ENCODE data around the gene TRIM7. TPM values are rescaled to one million over a fixed set of nuclear protein-coding genes. Genes with fewer than 3 reads are reported as not detected.
A peak's percentile ranks its signal among the peaks of the same experiment; 100 is the strongest.

Gene TRIM7
- total and polyA plus RNA-seq, 2 of the 4 experiments (the other 2 are of a cell fraction): 0.54 to 1.0 TPM

DNA sequence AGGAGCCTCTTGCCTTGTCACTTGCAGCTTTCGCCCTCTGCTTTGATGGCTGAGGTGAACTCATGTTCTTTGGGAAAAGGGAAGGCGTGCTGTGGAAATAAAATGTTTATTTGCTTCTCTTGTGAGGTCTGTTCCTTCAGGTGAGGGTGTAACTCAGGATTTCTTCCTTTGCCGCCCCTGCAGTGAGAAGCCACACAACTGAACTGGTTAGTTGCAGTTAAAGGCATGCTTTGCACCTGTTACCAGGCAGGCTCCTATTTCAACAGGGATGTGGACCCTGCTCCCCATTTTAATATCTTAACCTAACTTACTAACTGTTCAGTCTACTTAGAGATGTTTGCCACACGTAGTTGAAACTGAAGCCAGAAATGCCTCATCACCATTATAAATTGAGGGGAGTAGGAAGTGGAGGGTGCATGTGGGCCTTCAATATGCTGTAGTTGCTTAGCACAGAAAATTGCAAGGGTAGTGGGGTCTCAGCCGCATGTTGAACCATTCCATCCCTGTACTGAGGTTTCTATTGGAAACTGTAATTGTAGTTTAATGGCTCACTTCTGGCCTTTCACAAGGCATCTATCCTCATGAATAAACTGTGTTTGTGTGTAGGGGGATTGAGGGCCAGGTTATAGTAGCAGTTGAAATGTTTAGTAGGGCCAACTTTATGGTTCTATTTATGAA lies 30.8 kb upstream of the TRIM7 start:
- DNase-seq (no peak), ATAC-seq (ENCODE audit: low read depth) (no peak)
- Histone ChIP-seq H3K56ac (ENCODE audit: extremely low read depth, insufficient read depth, low read length) (no peak overlapping the region), H2AK9ac (replicated peaks; ENCODE audit: low read depth, low read length, poor library complexity) (no peak overlapping the region), H3K9me3 (ENCODE audit: control insufficient read depth, insufficient read depth, low read length) (no peaks in the 10 kb centered on the region), H4K20me1 (ENCODE audit: insufficient read depth, low read length) (peaks cover 74% of the 10 kb centered on the region), H3K9me1 (ENCODE audit: insufficient read depth, low read length) (peaks cover 6% of the 10 kb centered on the region), H3K79me1 (ENCODE audit: low read depth in 1 of 2, low read length in 2 of 2) (peaks cover 17 to 40% of the 10 kb centered on the region in 2 experiments), H3K23ac (ENCODE audit: low read depth, low read length) (no peak overlapping the region), H3K4me2 (ENCODE audit: low read depth, low read length) (no peak overlapping the region), H2BK20ac (ENCODE audit: low read depth, low read length) (no peak overlapping the region), H2AK5ac (ENCODE audit: low read depth, low read length) (no peak overlapping the region), H3K27ac (ENCODE audit: insufficient read depth, low read length) (no peak overlapping the region), H2AFZ (replicated peaks; ENCODE audit: low read length, poor library complexity) (no peak overlapping the region), H3K14ac (replicated peaks; ENCODE audit: low read depth, low read length) (no peak overlapping the region), H4K91ac (ENCODE audit: insufficient read depth, low read depth, low read length) (no peak overlapping the region), H4K8ac (ENCODE audit: low read depth in 2 of 2, low read length in 2 of 2) (no peak overlapping the region), H3K18ac (ENCODE audit: low read depth, low read length) (no peak overlapping the region), H3K4ac (ENCODE audit: low read depth, low read length) (no peak overlapping the region), H3K9ac (ENCODE audit: low read depth, low read length) (no peak overlapping the region), H3K36me3 (ENCODE audit: control insufficient read depth, insufficient read depth, low read length) (peaks cover 77% of the 10 kb centered on the region), H3K4me1 (ENCODE audit: control insufficient read depth, insufficient read depth, low read length) (no peaks in the 10 kb centered on the region), H3K4me3 (ENCODE audit: insufficient read depth, low read depth, low read length) (no peak overlapping the region), H3K27me3 (ENCODE audit: control insufficient read depth, insufficient read depth, low read length) (no peaks in the 10 kb centered on the region), H2BK15ac (ENCODE audit: low read depth, low read length) (no peak overlapping the region), H4K5ac (ENCODE audit: low read depth, low read length) (no peak overlapping the region), H2BK120ac (ENCODE audit: low read depth, low read length) (no peak overlapping the region), H2BK5ac (ENCODE audit: low read depth, low read length, poor library complexity, severe bottlenecking) (no peak overlapping the region)
- ChIA-PET POLR2A (ENCODE audit: unreplicated experiment) (no interaction called here), CTCF (no interaction called here)
- intact Hi-C loops (cut with micrococcal nuclease) (no loop called here), dilution Hi-C loops (cut with HindIII; ENCODE audit: low sequenced_read_pairs, unreplicated experiment) (no loop called here), in situ Hi-C loops (cut with MboI; ENCODE audit: low sequenced_read_pairs) (no loop called here)
- WGBS, 2 experiments (ENCODE audit: extremely low coverage in 2 of 2, insufficient read length in 1 of 2): 100% methylated on average over 1 of the region's 5 CpGs; no CpG with 5 or more reads in 1 of the 2 experiments
- no TSS peak for BruUV-seq (replicated peaks)
- TF ChIP-seq RFX5 (IDR thresholded peaks at IDR 0.05; ENCODE audit: low read depth, low read length) (no peak), FOS (IDR thresholded peaks at IDR 0.05; ENCODE audit: low read depth, low read length) (no peak), MAFK (IDR thresholded peaks at IDR 0.05; ENCODE audit: low read depth, low read length) (peak; percentile 37; the same call in 1 of the 2 replicates), CTCF (conservative IDR thresholded peaks at IDR 0.05; ENCODE audit: low read depth, low read length) (no peak), POLR2A (IDR thresholded peaks at IDR 0.05; ENCODE audit: low read depth, low read length) (peak; percentile 52; the same call in 1 of the 2 replicates)
- TF ChIP-seq, protein P1, sequence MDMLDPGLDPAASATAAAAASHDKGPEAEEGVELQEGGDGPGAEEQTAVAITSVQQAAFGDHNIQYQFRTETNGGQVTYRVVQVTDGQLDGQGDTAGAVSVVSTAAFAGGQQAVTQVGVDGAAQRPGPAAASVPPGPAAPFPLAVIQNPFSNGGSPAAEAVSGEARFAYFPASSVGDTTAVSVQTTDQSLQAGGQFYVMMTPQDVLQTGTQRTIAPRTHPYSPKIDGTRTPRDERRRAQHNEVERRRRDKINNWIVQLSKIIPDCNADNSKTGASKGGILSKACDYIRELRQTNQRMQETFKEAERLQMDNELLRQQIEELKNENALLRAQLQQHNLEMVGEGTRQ (IDR thresholded peaks at IDR 0.05; ENCODE audit: low read depth, low read length): no peak

All from IMR-90 (cell line).